Measurements from ENCODE around the gene NFATC2.
"Not testable (repeated sequence)": the region's sequence is repeated elsewhere in the genome, so short reads cannot be mapped to it uniquely, and the experiment has no call there.

Gene NFATC2

DNA sequence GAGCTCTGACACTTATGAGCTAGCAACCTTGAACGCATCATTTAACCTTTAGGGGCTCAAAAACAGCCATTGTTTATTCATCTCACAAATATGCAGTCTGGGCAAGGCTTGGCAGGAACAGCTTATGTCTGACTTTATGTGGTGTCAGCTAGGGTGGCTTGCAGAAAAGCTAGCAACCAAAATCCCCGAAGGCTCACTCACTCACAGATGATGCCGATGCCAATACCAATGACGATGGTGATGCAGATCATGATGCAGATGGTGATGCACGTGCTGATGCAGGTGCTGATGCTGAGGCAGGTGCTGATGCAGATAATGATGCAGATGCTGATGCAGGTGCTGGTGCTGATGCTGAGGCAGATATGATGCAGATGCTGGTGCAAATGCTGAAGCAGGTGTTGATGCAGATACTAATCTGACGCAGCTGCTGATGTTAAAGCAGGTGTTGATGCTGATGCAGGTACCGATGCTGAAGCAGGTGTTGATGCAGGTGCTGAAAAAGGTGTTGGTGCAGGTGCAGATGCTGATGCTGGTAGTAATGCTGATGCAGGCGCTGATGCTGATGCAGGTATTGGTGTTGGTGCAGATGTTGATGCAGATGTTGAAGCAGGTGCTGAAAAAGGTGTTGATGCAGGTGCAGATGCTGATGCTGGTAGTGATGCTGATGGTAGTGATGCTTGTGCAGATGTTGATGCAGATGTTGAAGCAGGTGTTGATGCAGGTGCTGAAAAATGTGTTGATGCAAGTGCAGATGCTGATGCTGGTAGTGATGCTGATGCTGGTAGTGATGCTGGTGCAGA lies 195.6 kb downstream of the NFATC2 start:
- DNase-seq: no peak

GRCh38 chr20:51345601-51346101 lies 196.9 kb downstream of the NFATC2 start:
- no peak for DNase-seq

- not testable (repeated sequence) for DNase-seq
These were observed 198.7 kb downstream of the NFATC2 start for GRCh38 chr20:51343802-51344201.

GRCh38 chr20:51342510-51343236 lies 199.8 kb downstream of the NFATC2 start:
- no peak for DNase-seq

GRCh38 chr20:51341581-51341980 lies 200.9 kb downstream of the NFATC2 start:
- DNase-seq: no peak

GRCh38 chr20:51340451-51340840 lies 202.1 kb downstream of the NFATC2 start:
- DNase-seq: no peak

DNA sequence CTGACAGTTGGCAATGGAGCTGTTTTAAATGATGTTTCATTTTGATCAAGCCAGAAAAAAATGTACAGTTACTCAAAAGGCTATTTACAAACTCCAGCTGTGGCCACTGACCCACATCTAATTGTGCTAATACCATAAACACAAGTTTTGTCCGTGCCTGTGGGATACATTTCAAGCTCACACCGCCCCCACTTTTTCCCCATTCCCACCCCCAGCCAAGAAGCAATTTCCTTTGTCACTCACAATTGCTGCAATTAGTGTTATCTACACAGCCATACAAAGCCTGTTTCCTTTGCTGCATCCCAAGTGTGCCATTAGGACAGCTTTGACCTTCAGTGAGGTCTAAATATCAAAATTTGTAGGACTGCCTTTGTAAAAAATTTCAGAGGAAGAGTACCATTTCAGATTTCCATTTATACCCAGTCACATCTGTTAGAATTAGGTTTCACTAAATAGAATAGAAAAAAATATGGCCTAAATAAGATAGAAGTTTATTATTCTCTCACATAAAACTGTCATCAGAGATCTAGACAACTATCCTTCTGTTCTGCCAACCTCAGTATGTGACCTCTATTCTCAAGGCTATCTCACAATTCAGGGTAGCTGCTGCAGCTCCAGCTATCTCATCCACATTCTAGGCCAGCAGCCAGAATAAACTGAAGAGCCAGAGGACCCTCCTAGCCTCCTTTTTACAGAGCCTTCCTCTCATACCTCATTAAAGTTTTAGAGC lies 202.6 kb downstream of the NFATC2 start:
- DNase-seq: no peak

GRCh38 chr20:51338692-51339440 lies 203.7 kb downstream of the NFATC2 start:
- DNase-seq: no peak

DNA sequence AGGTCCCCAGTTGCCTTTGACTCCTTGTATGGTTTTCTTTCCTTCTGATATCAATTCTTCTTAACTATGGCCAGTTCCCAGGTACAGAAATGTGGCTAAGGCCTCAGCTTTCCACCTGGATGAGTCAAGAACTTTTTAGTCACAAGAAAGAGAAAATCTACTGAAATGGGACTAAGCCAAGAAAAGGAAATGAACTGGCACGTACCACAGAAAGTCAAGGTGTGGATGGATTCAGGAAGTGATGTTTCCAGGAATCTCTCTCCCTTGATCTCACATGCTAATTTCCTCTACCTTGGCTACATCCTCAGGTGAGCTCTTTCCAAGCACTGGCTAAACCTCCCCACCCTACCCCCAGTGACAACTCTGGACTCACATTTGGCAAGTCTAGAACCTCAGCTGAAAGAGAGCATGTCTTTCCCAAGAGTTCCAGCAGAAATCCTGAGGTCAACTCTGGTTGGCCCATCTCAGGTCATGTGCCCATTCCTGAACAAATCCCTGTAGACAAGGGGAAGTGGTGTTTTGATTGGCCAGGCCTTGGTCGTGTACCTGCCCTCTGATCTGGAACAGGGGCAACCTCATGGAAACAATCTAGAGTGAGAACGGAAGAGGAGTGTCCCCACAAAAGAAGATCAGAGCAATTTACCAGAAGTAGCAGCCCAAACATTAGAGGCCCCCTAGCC lies 205.3 kb downstream of the NFATC2 start:
- DNase-seq: no peak

All from islet precursor cell (in vitro differentiated cells).